ENCODE measurements around the gene IFT43. TPM values are rescaled to one million over a fixed set of nuclear protein-coding genes. Genes with fewer than 3 reads are reported as not detected.

Gene IFT43
- total and polyA plus RNA-seq, 10 of the 15 experiments (the other 5 are each of a cell fraction or from before 2014, with no cell fraction given): 8.2 to 24.8 (median 14.0) TPM

- TF ChIP-seq, protein P1, sequence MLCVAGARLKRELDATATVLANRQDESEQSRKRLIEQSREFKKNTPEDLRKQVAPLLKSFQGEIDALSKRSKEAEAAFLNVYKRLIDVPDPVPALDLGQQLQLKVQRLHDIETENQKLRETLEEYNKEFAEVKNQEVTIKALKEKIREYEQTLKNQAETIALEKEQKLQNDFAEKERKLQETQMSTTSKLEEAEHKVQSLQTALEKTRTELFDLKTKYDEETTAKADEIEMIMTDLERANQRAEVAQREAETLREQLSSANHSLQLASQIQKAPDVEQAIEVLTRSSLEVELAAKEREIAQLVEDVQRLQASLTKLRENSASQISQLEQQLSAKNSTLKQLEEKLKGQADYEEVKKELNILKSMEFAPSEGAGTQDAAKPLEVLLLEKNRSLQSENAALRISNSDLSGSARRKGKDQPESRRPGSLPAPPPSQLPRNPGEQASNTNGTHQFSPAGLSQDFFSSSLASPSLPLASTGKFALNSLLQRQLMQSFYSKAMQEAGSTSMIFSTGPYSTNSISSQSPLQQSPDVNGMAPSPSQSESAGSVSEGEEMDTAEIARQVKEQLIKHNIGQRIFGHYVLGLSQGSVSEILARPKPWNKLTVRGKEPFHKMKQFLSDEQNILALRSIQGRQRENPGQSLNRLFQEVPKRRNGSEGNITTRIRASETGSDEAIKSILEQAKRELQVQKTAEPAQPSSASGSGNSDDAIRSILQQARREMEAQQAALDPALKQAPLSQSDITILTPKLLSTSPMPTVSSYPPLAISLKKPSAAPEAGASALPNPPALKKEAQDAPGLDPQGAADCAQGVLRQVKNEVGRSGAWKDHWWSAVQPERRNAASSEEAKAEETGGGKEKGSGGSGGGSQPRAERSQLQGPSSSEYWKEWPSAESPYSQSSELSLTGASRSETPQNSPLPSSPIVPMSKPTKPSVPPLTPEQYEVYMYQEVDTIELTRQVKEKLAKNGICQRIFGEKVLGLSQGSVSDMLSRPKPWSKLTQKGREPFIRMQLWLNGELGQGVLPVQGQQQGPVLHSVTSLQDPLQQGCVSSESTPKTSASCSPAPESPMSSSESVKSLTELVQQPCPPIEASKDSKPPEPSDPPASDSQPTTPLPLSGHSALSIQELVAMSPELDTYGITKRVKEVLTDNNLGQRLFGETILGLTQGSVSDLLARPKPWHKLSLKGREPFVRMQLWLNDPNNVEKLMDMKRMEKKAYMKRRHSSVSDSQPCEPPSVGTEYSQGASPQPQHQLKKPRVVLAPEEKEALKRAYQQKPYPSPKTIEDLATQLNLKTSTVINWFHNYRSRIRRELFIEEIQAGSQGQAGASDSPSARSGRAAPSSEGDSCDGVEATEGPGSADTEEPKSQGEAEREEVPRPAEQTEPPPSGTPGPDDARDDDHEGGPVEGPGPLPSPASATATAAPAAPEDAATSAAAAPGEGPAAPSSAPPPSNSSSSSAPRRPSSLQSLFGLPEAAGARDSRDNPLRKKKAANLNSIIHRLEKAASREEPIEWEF (IDR thresholded peaks at IDR 0.05; ENCODE audit: insufficient replicate concordance, low read depth, low read length): no peak
- TF ChIP-seq BRCA1 (IDR thresholded peaks at IDR 0.05; ENCODE audit: low read depth, low read length) (no peak), FOXK2 (IDR thresholded peaks at IDR 0.05) (no peak), CBFB (IDR thresholded peaks at IDR 0.05; ENCODE audit: low read depth) (no peak)
- TF ChIP-seq, protein P2, sequence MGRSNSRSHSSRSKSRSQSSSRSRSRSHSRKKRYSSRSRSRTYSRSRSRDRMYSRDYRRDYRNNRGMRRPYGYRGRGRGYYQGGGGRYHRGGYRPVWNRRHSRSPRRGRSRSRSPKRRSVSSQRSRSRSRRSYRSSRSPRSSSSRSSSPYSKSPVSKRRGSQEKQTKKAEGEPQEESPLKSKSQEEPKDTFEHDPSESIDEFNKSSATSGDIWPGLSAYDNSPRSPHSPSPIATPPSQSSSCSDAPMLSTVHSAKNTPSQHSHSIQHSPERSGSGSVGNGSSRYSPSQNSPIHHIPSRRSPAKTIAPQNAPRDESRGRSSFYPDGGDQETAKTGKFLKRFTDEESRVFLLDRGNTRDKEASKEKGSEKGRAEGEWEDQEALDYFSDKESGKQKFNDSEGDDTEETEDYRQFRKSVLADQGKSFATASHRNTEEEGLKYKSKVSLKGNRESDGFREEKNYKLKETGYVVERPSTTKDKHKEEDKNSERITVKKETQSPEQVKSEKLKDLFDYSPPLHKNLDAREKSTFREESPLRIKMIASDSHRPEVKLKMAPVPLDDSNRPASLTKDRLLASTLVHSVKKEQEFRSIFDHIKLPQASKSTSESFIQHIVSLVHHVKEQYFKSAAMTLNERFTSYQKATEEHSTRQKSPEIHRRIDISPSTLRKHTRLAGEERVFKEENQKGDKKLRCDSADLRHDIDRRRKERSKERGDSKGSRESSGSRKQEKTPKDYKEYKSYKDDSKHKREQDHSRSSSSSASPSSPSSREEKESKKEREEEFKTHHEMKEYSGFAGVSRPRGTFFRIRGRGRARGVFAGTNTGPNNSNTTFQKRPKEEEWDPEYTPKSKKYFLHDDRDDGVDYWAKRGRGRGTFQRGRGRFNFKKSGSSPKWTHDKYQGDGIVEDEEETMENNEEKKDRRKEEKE (IDR thresholded peaks at IDR 0.05): no peak
These were observed 9.9 kb downstream of the IFT43 start (continued) for GRCh38 chr14:75995372-75996041.
